Stimulated activated CD8-positive, alpha-beta memory T cell treated with anti-CD3 and anti-CD28 coated beads, Interleukin-15, amount 100 ng/mL, for 1 hour (primary cell): ENCODE results near the gene WDFY2.

ENCODE experiments used
- DNase-seq: peaks from one replicate; pipeline ENCODE4 v3.0.0-alpha.2; 2020; ENCODE audit warnings: low read depth

Gene WDFY2

GRCh38 chr13:51601601-51602565 is 17.6 kb downstream of the WDFY2 start:
- DNase-seq = no peak

GRCh38 chr13:51603716-51604115 is 19.5 kb downstream of the WDFY2 start:
- DNase-seq = no peak

- no peak for DNase-seq
These were observed 21.4 kb downstream of the WDFY2 start for GRCh38 chr13:51605698-51606097.

GRCh38 chr13:51607165-51607564 is 22.9 kb downstream of the WDFY2 start:
- DNase-seq = no peak

GRCh38 chr13:51608857-51609406 is 24.7 kb downstream of the WDFY2 start:
- no peak for DNase-seq

GRCh38 chr13:51612867-51613266 is 28.6 kb downstream of the WDFY2 start:
- no peak for DNase-seq

GRCh38 chr13:51613535-51613934 is 29.3 kb downstream of the WDFY2 start:
- no peak for DNase-seq

GRCh38 chr13:51614350-51614786 is 30.1 kb downstream of the WDFY2 start:
- peak; percentile 9 for DNase-seq

GRCh38 chr13:51618626-51619025 is 34.4 kb downstream of the WDFY2 start:
- DNase-seq = no peak

GRCh38 chr13:51619614-51620013 is 35.4 kb downstream of the WDFY2 start:
- DNase-seq = no peak

GRCh38 chr13:51620165-51620983 is 36.1 kb downstream of the WDFY2 start:
- DNase-seq = no peak

GRCh38 chr13:51621602-51622001 is 37.3 kb downstream of the WDFY2 start:
- no peak for DNase-seq

- no peak for DNase-seq
These were observed 39.2 kb downstream of the WDFY2 start for GRCh38 chr13:51623473-51623872.

- DNase-seq = no peak
These were observed 39.9 kb downstream of the WDFY2 start for GRCh38 chr13:51624207-51624606.

GRCh38 chr13:51624695-51625345 is 40.6 kb downstream of the WDFY2 start:
- no peak for DNase-seq

- no peak for DNase-seq
These were observed 41.5 kb downstream of the WDFY2 start for GRCh38 chr13:51625555-51626345.

- DNase-seq = no peak
These were observed 42.5 kb downstream of the WDFY2 start for GRCh38 chr13:51626749-51627148.

GRCh38 chr13:51628059-51628852 is 44.0 kb downstream of the WDFY2 start:
- DNase-seq = no peak

- DNase-seq = no peak
These were observed 45.4 kb downstream of the WDFY2 start for GRCh38 chr13:51629491-51630287.

GRCh38 chr13:51630288-51630615 is 46.0 kb downstream of the WDFY2 start:
- DNase-seq = no peak
